LNCaP clone FGC (cell line): ENCODE data around the gene RBM20.

Source experiments
- DNase-seq: peaks from one replicate; pipeline ENCODE4 v3.0.0-alpha.2; 2011; ENCODE audit warnings: low read depth
- H3K4me3 ChIP-seq: 2 replicates; pipeline ENCODE4 v1.5.1; 2011; ENCODE audit warnings: mild to moderate bottlenecking, low read depth, low read length, control low read depth
- TF ChIP-seq, protein P1 (sequence below): IDR thresholded peaks from 2 replicates; pipeline ENCODE4 v1.5.1; 2012; ENCODE audit warnings: mild to moderate bottlenecking; ENCODE audit not compliant: control insufficient read depth, insufficient read depth; ENCODE audit errors: extremely low read depth

RBM20 gene

DNA sequence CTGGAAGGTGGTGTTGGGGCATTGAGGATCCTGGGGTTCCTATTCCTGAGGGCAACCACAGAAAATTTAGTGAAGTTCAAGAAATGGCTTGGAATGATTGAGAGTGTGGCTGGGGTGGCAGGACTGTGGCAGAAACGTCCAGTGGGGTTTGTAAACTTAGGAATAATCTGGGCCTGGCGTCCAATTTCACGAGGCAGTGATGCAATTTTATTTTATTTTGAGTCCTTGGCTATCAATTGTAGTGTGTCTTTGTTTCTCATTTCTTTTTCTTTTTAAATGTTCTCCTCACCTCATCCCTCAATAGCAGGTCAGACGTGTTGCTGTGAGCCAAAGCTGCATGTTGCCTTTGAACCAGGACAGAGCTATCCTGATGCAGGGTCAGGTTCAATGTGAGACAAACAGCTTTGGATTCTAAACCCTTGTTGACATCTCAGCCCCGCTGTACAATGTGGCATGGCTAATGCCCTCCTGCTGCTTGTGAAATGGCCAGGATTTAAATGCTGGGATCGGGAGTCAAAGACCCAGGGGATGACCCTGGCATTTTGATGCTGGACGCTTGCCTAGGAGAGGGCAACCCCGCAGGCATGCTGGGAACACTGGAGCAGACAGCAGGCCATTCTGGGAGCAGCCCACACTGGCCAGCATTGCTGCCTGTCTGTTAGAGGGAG, 64.8 kb downstream of the RBM20 start:
- TF ChIP-seq, protein P1, sequence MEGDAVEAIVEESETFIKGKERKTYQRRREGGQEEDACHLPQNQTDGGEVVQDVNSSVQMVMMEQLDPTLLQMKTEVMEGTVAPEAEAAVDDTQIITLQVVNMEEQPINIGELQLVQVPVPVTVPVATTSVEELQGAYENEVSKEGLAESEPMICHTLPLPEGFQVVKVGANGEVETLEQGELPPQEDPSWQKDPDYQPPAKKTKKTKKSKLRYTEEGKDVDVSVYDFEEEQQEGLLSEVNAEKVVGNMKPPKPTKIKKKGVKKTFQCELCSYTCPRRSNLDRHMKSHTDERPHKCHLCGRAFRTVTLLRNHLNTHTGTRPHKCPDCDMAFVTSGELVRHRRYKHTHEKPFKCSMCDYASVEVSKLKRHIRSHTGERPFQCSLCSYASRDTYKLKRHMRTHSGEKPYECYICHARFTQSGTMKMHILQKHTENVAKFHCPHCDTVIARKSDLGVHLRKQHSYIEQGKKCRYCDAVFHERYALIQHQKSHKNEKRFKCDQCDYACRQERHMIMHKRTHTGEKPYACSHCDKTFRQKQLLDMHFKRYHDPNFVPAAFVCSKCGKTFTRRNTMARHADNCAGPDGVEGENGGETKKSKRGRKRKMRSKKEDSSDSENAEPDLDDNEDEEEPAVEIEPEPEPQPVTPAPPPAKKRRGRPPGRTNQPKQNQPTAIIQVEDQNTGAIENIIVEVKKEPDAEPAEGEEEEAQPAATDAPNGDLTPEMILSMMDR: no peak
- no peak overlapping the region for H3K4me3 ChIP-seq
- no peak for DNase-seq

DNA sequence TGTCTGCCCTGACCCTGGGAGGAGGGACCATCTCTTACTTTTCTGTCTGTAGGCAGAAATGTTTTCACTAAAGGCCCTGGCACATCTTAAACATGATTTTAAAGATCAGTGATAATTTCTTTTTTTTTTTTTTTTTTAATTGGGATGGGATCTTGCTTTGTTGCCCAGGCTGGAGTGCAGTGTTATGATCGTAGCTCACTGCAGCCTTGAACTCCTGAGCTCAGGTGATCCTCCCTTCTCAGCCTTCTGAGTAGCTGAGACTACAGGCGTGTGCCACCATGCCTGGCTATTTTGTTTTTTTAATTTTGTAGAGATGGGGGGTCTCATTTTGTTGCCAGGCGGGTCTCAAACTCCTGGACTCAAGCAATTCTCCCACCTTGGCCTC, 65.3 kb downstream of the RBM20 start:
- DNase-seq: no peak
- TF ChIP-seq, protein P1: no peak
- H3K4me3 ChIP-seq: no peak overlapping the region

DNA sequence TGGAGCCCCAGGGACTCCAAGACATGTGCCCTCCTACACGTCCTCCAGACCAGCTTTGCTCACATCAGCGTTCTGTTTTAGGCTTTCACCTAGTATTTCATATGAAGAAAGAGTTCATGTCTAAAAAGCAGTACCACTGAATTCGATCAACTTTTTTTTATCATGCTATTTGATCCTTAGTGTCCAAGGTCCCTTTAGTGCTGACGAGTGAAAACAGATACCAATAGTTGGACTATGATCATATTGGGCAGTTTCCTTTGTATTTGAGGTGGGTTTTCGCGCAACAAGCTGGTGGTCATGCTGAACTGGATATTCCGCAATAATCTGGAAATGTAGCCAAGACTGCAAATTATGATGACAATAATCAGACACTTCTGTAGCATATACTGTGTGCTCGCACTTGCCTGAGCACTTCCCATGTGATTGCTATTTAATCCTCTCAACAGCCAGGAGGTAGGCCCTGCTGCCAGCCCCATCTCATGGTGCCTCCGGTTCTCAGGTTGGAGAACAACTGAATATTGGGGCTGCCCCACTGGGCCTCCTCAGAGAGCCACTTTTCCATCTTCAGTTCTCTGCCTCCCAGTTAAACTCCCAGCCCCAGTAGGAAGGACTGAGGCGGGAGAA, 65.9 kb downstream of the RBM20 start:
- TF ChIP-seq, protein P1: no peak
- DNase-seq: no peak
- H3K4me3 ChIP-seq: no peak overlapping the region

DNA sequence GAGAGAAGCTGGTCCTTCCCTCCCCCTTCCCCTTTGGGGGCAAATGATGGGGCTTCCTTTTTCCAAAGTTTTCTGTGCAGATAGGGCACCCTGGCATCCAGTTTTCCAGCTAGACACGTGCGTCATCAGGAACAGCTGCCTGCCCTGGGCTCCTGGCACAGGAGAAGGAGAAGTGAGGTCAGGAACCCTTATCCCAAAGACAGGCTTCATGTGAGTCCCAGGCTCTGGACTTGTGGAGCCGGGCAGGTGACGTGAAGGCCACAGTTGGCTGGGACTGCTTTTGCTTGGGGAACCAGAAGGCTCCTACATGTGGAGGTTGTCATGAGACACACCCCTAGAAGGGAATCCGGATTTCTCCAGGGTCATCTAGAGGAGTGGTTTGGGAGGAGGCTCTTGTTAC, 66.5 kb downstream of the RBM20 start:
- DNase-seq: no peak
- H3K4me3 ChIP-seq: no peak overlapping the region
- TF ChIP-seq, protein P1: no peak

DNA sequence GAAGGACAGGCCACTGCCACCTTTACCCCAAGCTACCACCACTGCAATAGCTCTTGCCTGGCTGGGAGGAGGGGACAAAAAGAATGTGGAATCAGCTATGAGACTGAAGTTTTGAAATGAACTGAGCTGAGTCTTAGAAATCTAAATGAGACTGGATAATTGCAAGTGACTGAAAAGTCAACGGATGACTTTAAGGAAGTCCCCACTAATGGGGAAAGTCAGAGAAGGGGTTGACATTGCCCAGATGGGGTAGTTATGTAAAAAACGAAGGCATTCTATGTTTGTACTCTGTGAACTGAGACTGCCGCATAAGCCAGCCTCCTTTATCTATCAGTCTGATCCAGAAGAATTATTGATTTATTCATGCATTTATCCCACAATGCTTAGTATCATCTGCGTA, 67.2 kb downstream of the RBM20 start:
- no peak for DNase-seq
- TF ChIP-seq, protein P1: no peak
- no peak overlapping the region for H3K4me3 ChIP-seq

DNA sequence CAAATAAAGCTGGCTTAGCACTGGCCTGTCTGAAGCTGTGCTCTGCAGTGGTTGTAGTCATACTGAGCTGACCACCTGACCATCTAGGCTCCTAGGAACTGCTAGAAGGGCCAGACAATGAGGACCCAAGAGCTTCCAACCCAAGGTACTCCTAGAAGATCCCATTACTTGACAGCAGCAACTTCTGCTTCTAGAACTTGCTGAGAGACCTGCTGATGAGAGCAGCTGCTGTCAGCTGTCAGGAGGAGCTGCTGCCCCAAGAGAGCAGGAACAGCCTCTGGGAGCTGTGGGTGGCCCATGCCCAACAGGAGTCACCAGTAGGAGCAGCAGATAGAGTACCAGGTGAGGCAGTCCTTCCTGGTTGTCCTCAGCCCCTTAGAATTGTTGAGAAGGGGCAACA, 70.2 kb downstream of the RBM20 start:
- H3K4me3 ChIP-seq: no peak overlapping the region
- TF ChIP-seq, protein P1: no peak
- DNase-seq: no peak
